HG03159 (cell line): ENCODE data around the gene HP.

ENCODE experiments used
- ATAC-seq: cut with Tn5 transposase; IDR thresholded peaks from one replicate; pipeline ENCODE4 v1.9.1; 2021; ENCODE audit warnings: mild to moderate bottlenecking, moderate library complexity; ENCODE audit not compliant: unreplicated experiment

HP gene

DNA sequence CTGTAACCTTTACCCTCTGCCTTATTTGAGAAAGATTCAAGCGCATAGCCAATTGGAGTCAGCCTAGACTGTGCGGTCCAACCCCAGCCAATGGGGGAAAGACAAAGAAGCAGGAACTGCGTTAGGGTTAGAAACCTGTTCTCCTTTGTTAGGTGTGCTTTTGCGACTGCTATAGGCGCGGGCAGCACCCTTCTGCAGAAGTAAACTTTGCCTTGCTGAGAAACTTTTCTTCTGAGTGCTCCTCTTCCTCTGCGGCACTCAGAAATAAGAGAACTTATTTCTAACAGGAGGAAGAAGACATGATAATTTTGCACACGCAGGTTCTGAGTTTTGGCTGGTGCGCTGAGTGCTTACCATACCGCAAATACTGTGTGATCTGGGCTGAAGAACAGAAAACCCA lies 30.1 kb downstream of the HP start:
- no peak for ATAC-seq

- no peak for ATAC-seq
These were observed 30.7 kb downstream of the HP start for GRCh38 chr16:72085002-72085401.

DNA sequence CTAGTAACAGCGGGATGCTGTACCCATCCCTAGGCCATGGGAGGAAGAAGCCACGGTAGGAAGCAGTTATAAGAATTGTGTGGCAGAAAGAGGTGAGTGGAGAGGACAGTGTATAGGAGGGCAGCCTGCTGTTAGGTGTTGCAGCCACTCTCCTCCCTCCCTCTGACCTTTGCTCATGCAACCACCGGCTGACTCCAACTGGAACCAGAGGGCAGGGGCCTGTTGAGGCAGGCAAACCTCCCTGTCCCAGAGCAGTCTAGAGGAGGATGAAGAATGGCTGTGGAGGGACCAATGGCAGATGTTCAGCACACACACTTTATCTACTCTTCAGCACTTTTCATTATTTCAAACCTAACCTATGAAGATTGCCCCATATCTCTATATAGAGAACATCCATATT lies 36.9 kb downstream of the HP start:
- no peak for ATAC-seq

- no peak for ATAC-seq
These were observed 38.6 kb downstream of the HP start for GRCh38 chr16:72092832-72093447.

DNA sequence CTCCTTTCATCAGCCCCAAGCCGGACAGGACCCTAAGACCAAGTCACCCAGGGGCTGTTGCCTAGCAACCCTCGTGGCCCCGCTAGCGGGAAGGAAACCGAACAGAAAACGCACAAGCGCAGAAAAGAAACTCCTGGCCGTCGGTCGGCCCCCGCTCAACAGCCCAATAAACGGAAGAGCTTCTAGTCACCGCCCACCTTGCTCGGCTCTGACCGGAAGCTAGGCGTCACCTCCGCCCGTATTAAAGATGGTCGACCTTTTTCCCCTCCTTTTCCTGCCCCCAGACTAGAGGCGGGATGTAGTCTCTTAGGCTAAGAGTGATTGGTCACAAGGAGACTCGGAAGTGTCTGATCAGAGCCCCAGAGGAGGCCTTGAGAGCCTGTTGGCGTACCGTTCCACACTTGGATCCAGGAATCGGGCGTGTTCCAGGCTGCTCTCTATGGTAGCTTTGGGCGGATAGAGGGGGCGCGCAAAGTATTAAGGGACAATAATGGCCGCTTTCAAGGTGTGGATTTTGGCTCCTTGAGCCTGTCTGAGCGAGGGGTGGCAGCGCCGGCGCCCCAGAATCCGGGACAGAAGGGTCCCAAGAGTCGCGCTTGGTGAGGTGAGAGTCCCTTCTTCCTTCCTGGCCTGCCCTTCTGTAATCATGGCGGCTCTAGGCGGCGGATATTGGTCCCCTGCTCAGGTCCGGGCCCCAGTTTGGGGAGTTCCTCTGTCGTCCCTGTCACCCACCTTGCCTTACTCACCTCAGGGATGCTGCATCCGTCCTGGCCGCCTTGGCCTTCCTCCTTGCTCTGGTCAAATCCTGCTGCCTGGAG lies 39.4 kb downstream of the HP start, which contains the start of the genes DHX38 and TXNL4B:
Gene DHX38, plus strand, starts transcription at position 400 of the 818 bp plus-strand sequence. CDS start 2,311 bp downstream, outside the sequence.
Gene TXNL4B, minus strand, starts transcription at position 173 of the 818 bp plus-strand sequence. CDS start 2,871 bp downstream, outside the sequence.
- ATAC-seq = peak; percentile 96

DNA sequence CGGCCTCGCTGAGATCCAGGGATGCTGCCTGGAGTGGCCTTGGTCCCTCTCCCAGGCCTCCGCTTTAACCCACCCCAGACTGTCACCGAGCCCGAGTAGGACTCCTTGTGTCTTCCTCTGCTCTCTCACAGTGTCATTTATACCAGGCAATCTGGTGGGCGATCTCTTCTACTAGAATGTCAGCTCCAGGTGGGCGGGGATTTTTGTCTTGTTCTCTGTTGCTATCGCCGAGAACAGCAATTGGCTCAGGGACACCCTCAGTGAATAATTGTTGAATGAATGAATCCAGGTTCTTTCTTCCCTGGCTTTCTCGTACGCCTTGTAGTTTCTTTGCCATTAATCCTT lies 39.9 kb downstream of the HP start:
- ATAC-seq = no peak

DNA sequence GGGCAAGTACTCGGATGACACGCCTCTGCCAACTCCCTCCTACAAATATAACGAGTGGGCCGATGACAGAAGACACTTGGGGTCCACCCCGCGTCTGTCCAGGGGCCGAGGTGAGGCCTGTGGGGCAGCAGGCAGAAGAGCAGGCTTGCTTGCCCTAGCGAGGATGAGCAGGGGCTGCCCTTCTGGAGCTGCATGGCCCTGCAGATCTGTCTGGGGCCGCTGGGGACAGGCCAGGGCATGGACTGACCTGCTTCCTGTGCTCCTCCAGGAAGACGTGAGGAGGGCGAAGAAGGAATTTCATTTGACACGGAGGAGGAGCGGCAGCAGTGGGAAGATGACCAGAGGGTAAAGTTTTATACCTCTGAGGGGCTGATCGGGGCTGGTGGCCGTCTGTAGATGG lies 44.6 kb downstream of the HP start:
- ATAC-seq = no peak

DNA sequence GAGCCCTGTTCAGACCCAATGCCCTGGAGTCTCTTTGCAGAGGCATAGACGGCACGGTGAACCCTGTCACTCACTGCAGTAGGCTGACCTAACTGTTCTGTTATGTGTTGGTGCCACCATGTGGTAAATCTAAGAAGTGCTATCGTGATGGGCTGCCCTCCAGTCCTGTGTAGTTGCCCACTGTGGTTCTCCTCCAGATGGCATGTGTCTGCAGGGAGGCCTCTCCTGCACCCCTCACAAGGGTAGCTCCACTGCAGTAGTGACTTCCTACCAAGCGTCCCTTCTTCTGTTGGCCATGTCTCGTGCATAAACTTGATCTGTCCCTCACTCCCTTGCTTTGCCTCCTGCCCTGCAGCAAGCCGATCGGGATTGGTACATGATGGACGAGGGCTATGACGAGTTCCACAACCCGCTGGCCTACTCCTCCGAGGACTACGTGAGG lies 45.1 kb downstream of the HP start:
- peak; percentile 89 for ATAC-seq

GRCh38 chr16:72101195-72101594 lies 46.9 kb downstream of the HP start:
- no peak for ATAC-seq

DNA sequence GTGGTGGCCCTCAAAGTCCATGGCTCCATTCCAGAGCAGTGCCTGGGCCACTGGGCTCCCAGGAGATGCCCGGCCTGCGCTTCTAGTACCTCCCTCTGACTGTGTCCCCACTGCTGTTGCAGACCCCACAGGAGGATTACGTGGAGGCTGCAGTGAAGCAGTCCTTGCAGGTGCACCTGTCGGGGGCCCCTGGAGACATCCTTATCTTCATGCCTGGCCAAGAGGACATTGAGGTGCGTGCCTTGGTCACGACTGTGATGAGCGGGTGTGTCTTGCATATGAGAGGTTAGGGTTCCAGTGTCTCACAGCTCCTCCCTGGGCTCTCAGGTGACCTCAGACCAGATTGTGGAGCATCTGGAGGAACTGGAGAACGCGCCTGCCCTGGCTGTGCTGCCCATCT lies 50.6 kb downstream of the HP start:
- no peak for ATAC-seq

DNA sequence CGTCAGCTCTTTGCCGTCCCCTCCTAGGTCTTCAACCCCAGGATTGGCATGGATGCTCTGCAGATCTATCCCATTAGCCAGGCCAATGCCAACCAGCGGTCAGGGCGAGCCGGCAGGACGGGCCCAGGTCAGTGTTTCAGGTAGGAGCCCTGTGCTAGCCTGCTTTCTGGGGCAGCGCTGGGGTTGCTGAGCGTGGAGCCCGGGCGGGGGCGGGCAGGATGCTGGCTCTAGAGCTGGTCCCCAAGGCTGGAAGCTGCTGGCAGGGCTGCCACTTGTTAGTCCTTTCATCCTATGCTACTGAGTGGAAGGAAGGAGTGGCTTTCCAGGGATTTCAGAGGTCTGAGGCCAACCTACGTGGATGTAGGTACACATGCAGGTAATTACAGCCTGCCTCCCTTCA lies 51.7 kb downstream of the HP start:
- ATAC-seq = no peak

DNA sequence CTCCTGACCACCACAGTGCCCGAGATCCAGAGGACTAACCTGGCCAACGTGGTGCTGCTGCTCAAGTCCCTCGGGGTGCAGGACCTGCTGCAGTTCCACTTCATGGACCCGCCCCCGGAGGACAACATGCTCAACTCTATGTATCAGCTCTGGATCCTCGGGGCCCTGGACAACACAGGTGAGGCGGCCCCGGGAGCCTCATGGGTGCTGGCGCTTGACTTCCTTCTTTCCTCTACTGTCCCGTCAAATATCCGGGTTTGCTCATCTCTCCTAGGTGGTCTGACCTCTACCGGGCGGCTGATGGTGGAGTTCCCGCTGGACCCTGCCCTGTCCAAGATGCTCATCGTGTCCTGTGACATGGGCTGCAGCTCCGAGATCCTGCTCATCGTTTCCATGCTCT lies 53.1 kb downstream of the HP start:
- ATAC-seq = no peak

DNA sequence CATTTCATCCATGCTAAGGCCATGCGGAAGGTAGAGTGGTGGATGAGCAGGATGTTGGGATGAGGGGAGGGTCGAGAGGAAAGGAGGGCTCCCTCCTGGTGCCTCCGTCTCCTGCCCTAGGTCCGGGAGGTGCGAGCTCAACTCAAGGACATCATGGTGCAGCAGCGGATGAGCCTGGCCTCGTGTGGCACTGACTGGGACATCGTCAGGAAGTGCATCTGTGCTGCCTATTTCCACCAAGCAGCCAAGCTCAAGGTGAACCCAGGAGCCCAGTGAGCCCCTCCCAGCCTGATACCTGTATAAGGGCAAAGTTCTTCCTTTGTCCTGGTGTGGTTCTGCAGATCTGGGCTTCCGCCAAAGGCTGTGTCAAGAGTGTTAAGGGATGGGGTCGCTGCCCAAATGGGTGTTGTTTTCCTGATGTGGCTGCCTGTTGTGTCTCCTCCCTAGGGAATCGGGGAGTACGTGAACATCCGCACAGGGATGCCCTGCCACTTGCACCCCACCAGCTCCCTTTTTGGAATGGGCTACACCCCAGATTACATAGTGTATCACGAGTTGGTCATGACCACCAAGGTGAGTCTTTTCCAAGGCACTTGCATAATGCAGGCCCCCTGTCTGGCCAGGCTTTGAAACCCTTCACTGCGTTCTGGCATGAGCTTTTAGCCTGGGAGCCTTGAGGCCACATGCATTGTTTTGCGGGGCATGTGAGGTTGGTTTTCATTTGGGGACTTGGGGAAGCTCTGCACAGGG lies 54.2 kb downstream of the HP start:
- ATAC-seq = no peak

- no peak for ATAC-seq
These were observed 55.0 kb downstream of the HP start for GRCh38 chr16:72109300-72109699.

- no peak for ATAC-seq
These were observed 55.7 kb downstream of the HP start for GRCh38 chr16:72109966-72110530.
